Measurements from ENCODE around the gene GRAMD1A. TPM values are rescaled to one million over a fixed set of nuclear protein-coding genes. Genes with fewer than 3 reads are reported as not detected.
"Not testable (repeated sequence)": the region's sequence is repeated elsewhere in the genome, so short reads cannot be mapped to it uniquely, and the experiment has no call there.

The GRAMD1A gene
- total RNA-seq, 4 donors from 2014 or later = 4.6 to 23.3 (median 8.8) TPM

DNA sequence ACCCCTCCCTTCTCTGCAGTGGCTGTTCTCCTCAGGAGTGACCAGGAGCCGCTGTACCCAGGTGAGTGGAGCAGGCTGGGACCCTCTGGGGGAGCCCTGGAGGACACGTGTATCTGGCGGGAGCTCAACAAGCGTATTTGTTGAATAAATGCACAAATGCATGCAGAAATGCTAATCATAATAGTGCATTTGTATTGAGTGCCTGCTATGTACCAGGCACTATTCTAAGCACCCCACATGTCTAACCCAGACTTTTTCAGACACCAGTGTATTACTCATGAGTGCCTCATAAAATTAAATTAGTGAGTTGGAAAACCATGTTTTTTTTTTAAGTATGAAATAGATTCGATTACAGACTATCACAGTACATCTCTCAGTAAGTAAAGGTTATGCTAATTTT lies 49.3 kb downstream of the GRAMD1A start:
- intact Hi-C loops (cut with DNase I) = no loop called here
- no peaks in the 10 kb centered on the region for H3K4me1 ChIP-seq

DNA sequence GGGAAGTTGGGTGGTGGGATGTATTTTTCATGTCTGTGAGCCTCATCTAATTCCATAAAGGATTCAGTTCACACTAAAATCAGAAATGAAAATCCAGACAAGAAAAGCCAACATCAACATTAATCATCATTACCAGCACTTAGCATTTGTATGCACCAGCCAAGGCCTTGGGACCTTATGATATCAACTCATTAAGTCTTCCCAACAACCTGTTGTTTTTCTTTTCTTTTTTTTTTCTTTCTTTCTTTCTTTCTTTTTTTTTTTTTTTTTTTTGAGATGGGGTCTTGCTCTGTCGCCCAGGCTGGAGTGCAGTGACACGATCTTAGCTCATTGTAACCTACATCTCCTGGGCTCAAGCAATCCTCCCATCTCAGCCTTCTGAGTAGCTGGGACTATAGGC lies 50.5 kb downstream of the GRAMD1A start:
- 81 to 96% methylated on average over 2 of the region's 2 CpGs for WGBS, 2 donors
- H3K27ac ChIP-seq; H3K36me3 ChIP-seq; DNase-seq; H3K4me3 ChIP-seq; H3K4me1 ChIP-seq; H3K9me3 ChIP-seq; intact Hi-C loops (cut with DNase I): not testable (repeated sequence)
- H3K27me3 ChIP-seq = peaks cover 0 to 10% (median 0%) of the 10 kb centered on the region in 4 donors

More for the DNA sequence above, 49.3 kb downstream of the GRAMD1A start:
- Histone ChIP-seq H3K36me3 (no peaks in the 10 kb centered on the region), H3K27ac (no peak overlapping the region), H3K4me3 (no peak overlapping the region), H3K27me3 (no peaks in the 10 kb centered on the region), H3K9me3 (no peaks in the 10 kb centered on the region)
- TF ChIP-seq, protein P1, sequence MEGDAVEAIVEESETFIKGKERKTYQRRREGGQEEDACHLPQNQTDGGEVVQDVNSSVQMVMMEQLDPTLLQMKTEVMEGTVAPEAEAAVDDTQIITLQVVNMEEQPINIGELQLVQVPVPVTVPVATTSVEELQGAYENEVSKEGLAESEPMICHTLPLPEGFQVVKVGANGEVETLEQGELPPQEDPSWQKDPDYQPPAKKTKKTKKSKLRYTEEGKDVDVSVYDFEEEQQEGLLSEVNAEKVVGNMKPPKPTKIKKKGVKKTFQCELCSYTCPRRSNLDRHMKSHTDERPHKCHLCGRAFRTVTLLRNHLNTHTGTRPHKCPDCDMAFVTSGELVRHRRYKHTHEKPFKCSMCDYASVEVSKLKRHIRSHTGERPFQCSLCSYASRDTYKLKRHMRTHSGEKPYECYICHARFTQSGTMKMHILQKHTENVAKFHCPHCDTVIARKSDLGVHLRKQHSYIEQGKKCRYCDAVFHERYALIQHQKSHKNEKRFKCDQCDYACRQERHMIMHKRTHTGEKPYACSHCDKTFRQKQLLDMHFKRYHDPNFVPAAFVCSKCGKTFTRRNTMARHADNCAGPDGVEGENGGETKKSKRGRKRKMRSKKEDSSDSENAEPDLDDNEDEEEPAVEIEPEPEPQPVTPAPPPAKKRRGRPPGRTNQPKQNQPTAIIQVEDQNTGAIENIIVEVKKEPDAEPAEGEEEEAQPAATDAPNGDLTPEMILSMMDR (IDR thresholded peaks at IDR 0.05) = no peak
- DNase-seq = no peak
- 61 to 86% methylated on average over 3 to 5 of the region's 5 CpGs for WGBS, 2 donors

DNA sequence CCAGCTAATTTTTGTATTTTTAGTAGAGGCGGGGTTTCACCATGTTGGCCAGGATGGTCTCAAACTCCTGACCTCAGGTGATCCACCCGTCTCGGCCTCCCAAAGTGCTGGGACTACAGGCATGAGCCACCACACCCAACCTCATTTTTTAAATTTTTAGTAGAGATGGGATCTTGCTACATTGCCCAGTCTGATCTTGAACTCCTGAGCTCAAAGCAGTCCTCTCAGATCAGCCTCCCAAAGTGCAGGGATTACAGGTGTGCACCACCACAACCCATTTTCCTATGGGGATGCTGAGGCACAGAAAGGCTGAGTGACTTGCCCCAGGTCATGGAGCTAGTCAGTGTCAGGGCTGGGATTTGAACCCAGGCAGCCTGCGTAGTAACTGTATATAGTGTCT lies 51.1 kb downstream of the GRAMD1A start:
- H3K36me3 ChIP-seq; H3K4me1 ChIP-seq; intact Hi-C loops (cut with DNase I); DNase-seq; H3K9me3 ChIP-seq; H3K4me3 ChIP-seq; H3K27ac ChIP-seq: not testable (repeated sequence)
- WGBS, 2 donors = 90% methylated on average over 4 of the region's 4 CpGs
- H3K27me3 ChIP-seq = peaks cover 0 to 16% (median 0%) of the 10 kb centered on the region in 4 donors

DNA sequence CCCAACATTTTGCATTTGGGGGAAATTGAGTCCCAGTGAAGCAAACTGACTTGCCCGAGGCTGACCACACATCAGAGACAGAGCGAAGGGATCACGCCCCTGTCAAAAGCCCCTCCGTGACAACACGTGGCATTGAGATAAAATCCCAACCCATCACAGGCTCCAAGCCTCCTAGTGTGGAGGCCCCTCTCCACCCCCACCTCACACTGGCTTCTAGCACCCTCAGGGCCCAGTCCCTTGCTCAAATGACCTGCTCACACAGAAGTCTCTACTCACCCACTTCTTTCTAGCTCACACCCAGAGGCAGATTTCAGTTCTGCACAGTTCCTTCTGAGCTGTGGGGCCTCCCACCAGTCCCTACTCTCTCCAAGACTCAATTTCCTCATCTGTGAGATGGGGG lies 51.7 kb downstream of the GRAMD1A start:
- H3K9me3 ChIP-seq = no peaks in the 10 kb centered on the region
- 82 to 84% methylated on average over 3 to 5 of the region's 5 CpGs for WGBS, 2 donors
- DNase-seq = no peak
- TF ChIP-seq, protein P1 (IDR thresholded peaks at IDR 0.05) = no peak
- no peak for TF ChIP-seq POLR2A (IDR thresholded peaks at IDR 0.05)
- intact Hi-C loops (cut with DNase I) = no loop called here
- no peaks in the 10 kb centered on the region for H3K36me3 ChIP-seq
- peaks cover 0 to 22% (median 0%) of the 10 kb centered on the region in 4 donors for H3K27me3 ChIP-seq
- H3K27ac ChIP-seq = no peak overlapping the region
- no peaks in the 10 kb centered on the region for H3K4me1 ChIP-seq
- H3K4me3 ChIP-seq = no peak overlapping the region

DNA sequence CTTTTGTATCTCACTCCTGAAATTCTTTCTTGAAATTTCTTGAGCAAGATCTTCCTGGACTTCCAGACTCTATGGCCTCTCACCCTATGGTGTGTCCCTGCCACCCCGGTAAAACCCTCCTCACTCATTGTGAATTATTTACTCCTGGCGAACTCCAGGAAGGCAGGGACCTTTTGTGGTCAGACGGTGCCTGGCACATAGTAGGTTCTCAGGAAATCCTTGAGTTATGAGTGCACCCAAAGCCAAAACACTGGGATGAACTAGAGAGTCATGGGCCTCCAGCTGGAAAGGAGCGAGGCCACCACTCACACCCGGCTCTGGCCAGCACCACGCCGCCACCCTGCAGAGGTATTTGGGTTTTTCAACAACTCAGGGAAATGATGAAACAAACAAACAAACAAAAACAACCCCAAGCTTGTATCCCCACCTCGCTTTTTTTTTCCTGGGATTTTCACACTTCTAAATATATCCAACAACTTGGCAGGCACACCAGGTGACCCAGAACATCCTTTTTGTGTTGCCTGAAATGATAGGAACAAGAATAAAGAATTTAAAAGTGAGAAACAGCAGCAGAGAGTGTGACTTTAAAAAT lies 52.6 kb downstream of the GRAMD1A start:
- intact Hi-C loops (cut with DNase I) = no loop called here

DNA sequence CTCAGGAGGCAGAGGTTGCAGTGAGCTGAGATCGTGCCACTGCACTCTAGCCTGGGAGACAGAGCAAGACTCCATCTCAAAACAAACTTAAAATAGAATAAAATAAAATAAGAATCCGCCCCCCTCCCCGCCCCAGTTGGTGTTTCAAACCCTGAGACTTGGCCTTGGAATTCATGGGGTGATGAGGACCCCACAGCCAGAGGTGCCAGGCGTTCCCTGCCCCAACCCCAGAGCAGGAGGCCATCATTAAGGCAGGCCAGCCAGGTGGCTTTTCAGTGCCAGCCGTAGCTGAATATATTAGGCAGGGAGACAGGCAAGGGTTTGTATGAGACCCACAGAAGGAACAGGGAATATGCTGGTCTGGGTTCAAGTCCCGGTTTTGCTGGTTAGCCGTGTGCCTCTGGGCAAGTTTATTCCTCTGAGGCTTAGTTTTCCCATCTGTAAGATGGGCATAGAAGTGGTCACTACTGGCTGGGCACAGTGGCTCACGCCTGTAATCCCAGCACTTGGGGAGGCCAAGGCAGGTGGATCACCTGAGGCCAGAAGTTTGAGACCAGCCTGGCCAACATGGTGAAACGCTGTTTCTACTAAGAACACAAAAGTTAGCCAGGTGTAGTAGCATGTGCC lies 53.7 kb downstream of the GRAMD1A start:
- Histone ChIP-seq H3K9me3 (no peaks in the 10 kb centered on the region), H3K27me3 (peaks cover 0 to 24% (median 0%) of the 10 kb centered on the region in 4 donors), H3K4me1 (no peaks in the 10 kb centered on the region), H3K36me3 (no peaks in the 10 kb centered on the region), H3K27ac (no peak overlapping the region), H3K4me3 (no peak overlapping the region)
- WGBS, 2 donors = 65 to 78% methylated on average over 5 to 8 of the region's 9 CpGs
- no peak for DNase-seq
- TF ChIP-seq, protein P1 (IDR thresholded peaks at IDR 0.05) = no peak
- no peak for TF ChIP-seq POLR2A (IDR thresholded peaks at IDR 0.05)
- intact Hi-C loops (cut with DNase I) = no loop called here

More for the DNA sequence above, 52.6 kb downstream of the GRAMD1A start:
- no peaks in the 10 kb centered on the region for H3K9me3 ChIP-seq
- WGBS, 2 donors = 68 to 69% methylated on average over 8 of the region's 8 CpGs
- H3K36me3 ChIP-seq = no peaks in the 10 kb centered on the region
- DNase-seq = no peak
- no peaks in the 10 kb centered on the region for H3K4me1 ChIP-seq
- no peak overlapping the region for H3K27ac ChIP-seq
- H3K27me3 ChIP-seq = peaks cover 0 to 24% (median 0%) of the 10 kb centered on the region in 4 donors
- no peak overlapping the region for H3K4me3 ChIP-seq
- TF ChIP-seq, protein P1 (IDR thresholded peaks at IDR 0.05) = no peak
- no peak for TF ChIP-seq POLR2A (IDR thresholded peaks at IDR 0.05)

All from esophagus squamous epithelium (tissue), 5 donors.